HG02943 (cell line): ENCODE measurements around the gene LMCD1.

Source experiments
- ATAC-seq: cut with Tn5 transposase; IDR thresholded peaks from one replicate; pipeline ENCODE4 v1.9.1; 2021; ENCODE audit warnings: mild to moderate bottlenecking, low read depth, moderate library complexity; ENCODE audit not compliant: unreplicated experiment

LMCD1 gene

GRCh38 chr3:8530581-8530980 is 29.0 kb downstream of the LMCD1 start:
- ATAC-seq: no peak

GRCh38 chr3:8532251-8532871 is 30.7 kb downstream of the LMCD1 start:
- ATAC-seq: no peak

- no peak for ATAC-seq
Observed at GRCh38 chr3:8536096-8537056, 34.8 kb downstream of the LMCD1 start.

- ATAC-seq: no peak
Observed at GRCh38 chr3:8537440-8537839, 35.8 kb downstream of the LMCD1 start.

GRCh38 chr3:8538223-8538622 is 36.6 kb downstream of the LMCD1 start:
- no peak for ATAC-seq

- ATAC-seq: no peak
Observed at GRCh38 chr3:8538913-8539312, 37.3 kb downstream of the LMCD1 start.

- ATAC-seq: no peak
Observed at GRCh38 chr3:8539419-8539818, 37.8 kb downstream of the LMCD1 start.

GRCh38 chr3:8540456-8540855 is 38.8 kb downstream of the LMCD1 start:
- ATAC-seq: no peak

- ATAC-seq: no peak
Observed at GRCh38 chr3:8541486-8541885, 39.9 kb downstream of the LMCD1 start.

GRCh38 chr3:8542190-8543135 is 40.8 kb downstream of the LMCD1 start:
- no peak for ATAC-seq

- no peak for ATAC-seq
Observed at GRCh38 chr3:8546609-8547008, 45.0 kb downstream of the LMCD1 start.

GRCh38 chr3:8548502-8549275 is 47.1 kb downstream of the LMCD1 start:
- ATAC-seq: no peak

- ATAC-seq: no peak
Observed at GRCh38 chr3:8549354-8549753, 47.7 kb downstream of the LMCD1 start.

GRCh38 chr3:8550611-8551010 is 49.0 kb downstream of the LMCD1 start:
- ATAC-seq: no peak

- no peak for ATAC-seq
Observed at GRCh38 chr3:8552223-8552762, 50.7 kb downstream of the LMCD1 start.

- no peak for ATAC-seq
Observed at GRCh38 chr3:8553405-8553804, 51.8 kb downstream of the LMCD1 start.

- ATAC-seq: no peak
Observed at GRCh38 chr3:8554696-8555095, 53.1 kb downstream of the LMCD1 start.

- ATAC-seq: no peak
Observed at GRCh38 chr3:8555113-8555661, 53.6 kb downstream of the LMCD1 start.

- ATAC-seq: no peak
Observed at GRCh38 chr3:8555725-8556472, 54.3 kb downstream of the LMCD1 start.
